Measurements from ENCODE around the gene PDS5A. TPM values are rescaled to one million over a fixed set of nuclear protein-coding genes. Genes with fewer than 3 reads are reported as not detected.
"Not testable (repeated sequence)": the region's sequence is repeated elsewhere in the genome, so short reads cannot be mapped to it uniquely, and the experiment has no call there.

PDS5A gene
- total and polyA plus RNA-seq, 9 donors: 26.9 to 42.1 (median 32.8) TPM

GRCh38 chr4:39840516-39840915 is 137.2 kb downstream of the PDS5A start:
- H3K9me3 ChIP-seq (replicated peaks; ENCODE audit: control insufficient read depth, low read depth, low read length); H3K27me3 ChIP-seq (ENCODE audit: control insufficient read depth, insufficient read depth, low read length); H3K4me3 ChIP-seq (ENCODE audit: low read length); DNase-seq; H3K27ac ChIP-seq (ENCODE audit: low read length); H3K4me1 ChIP-seq (ENCODE audit: control insufficient read depth, insufficient read depth, low read length): not testable (repeated sequence)
- H3K36me3 ChIP-seq (ENCODE audit: control insufficient read depth, insufficient read depth, low read length): peaks cover 56% of the 10 kb centered on the region
- WGBS (ENCODE audit: insufficient coverage): over 99% methylated on average over 11 of the region's 14 CpGs

DNA sequence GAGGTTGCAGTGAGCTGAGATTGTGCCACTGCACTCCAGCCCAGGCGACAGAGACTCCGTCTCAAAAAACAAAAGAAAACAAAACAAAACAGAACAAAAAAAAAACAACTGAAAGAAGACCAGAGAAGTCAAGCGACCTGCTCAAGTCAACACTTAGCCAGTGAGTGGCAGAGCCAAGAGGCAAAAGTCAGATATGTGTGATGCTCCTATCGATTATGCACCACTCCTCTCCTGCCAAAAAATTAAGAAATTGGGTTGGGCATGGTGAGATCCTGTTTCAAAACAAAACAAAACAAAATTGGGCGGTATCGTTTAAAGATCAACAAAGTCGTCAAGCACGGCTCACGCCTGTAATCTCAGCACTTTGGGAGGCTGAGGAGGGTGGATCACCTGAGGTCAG is 137.7 kb downstream of the PDS5A start:
- no peaks in the 10 kb centered on the region for H3K9me3 ChIP-seq (replicated peaks; ENCODE audit: control insufficient read depth, low read depth, low read length)
- H3K4me1 ChIP-seq (ENCODE audit: control insufficient read depth, insufficient read depth, low read length): no peaks in the 10 kb centered on the region
- H3K27me3 ChIP-seq (ENCODE audit: control insufficient read depth, insufficient read depth, low read length): no peaks in the 10 kb centered on the region
- 100% methylated on average over 2 of the region's 9 CpGs for WGBS (ENCODE audit: insufficient coverage)
- H3K36me3 ChIP-seq (ENCODE audit: control insufficient read depth, insufficient read depth, low read length): peaks cover 60% of the 10 kb centered on the region
- no peak for DNase-seq
- H3K27ac ChIP-seq (ENCODE audit: low read length): no peak overlapping the region
- H3K4me3 ChIP-seq (ENCODE audit: low read length): no peak overlapping the region

- peaks cover 65% of the 10 kb centered on the region for H3K36me3 ChIP-seq (ENCODE audit: control insufficient read depth, insufficient read depth, low read length)
- not testable (repeated sequence) for H3K27ac ChIP-seq (ENCODE audit: low read length); H3K4me1 ChIP-seq (ENCODE audit: control insufficient read depth, insufficient read depth, low read length); DNase-seq; H3K9me3 ChIP-seq (replicated peaks; ENCODE audit: control insufficient read depth, low read depth, low read length); H3K4me3 ChIP-seq (ENCODE audit: low read length); H3K27me3 ChIP-seq (ENCODE audit: control insufficient read depth, insufficient read depth, low read length)
- no CpG with 5 or more reads among the region's 11 CpGs for WGBS (ENCODE audit: insufficient coverage)
Observed at GRCh38 chr4:39838431-39838830, 139.3 kb downstream of the PDS5A start.

- Histone ChIP-seq H3K4me3 (ENCODE audit: low read length) (no peak overlapping the region), H3K4me1 (ENCODE audit: control insufficient read depth, insufficient read depth, low read length) (no peaks in the 10 kb centered on the region), H3K36me3 (ENCODE audit: control insufficient read depth, insufficient read depth, low read length) (peaks cover 61% of the 10 kb centered on the region), H3K9me3 (replicated peaks; ENCODE audit: control insufficient read depth, low read depth, low read length) (no peaks in the 10 kb centered on the region), H3K27ac (ENCODE audit: low read length) (no peak overlapping the region), H3K27me3 (ENCODE audit: control insufficient read depth, insufficient read depth, low read length) (no peaks in the 10 kb centered on the region)
- WGBS (ENCODE audit: insufficient coverage): no CpG with 5 or more reads among the region's 1 CpG
- DNase-seq: no peak
Observed at GRCh38 chr4:39834269-39834668, 143.4 kb downstream of the PDS5A start.

DNA sequence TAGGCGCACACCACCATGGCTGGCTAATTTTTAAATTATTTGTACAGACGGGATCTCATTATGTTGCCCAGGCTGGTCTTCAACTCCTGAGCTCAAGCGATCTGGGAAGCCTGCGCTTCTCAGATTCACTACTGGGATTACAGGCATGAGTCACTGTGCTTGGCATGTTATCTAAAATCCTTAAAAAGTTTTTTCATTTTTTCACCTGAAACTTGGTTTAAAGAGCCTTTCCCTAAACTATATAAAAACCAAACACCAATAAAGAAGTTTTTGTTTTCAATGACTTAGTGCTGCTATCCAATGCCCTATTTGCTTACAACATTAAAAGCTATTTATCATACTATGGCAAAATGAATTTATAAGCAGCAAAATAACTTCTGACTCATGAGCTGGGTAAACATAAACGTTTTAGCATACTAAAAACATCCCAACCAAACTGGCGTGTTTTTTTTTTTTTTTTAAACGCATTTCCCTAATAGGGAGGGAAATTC is 151.9 kb downstream of the PDS5A start:
- Histone ChIP-seq H3K4me3 (ENCODE audit: low read length) (no peak overlapping the region), H3K9me3 (replicated peaks; ENCODE audit: control insufficient read depth, low read depth, low read length) (no peaks in the 10 kb centered on the region), H3K27ac (ENCODE audit: low read length) (no peak overlapping the region), H3K36me3 (ENCODE audit: control insufficient read depth, insufficient read depth, low read length) (peaks cover 33% of the 10 kb centered on the region), H3K27me3 (ENCODE audit: control insufficient read depth, insufficient read depth, low read length) (no peaks in the 10 kb centered on the region), H3K4me1 (ENCODE audit: control insufficient read depth, insufficient read depth, low read length) (no peaks in the 10 kb centered on the region)
- WGBS (ENCODE audit: insufficient coverage): 83% methylated on average over 2 of the region's 7 CpGs
- peak; percentile 10 for DNase-seq

- Histone ChIP-seq H3K36me3 (ENCODE audit: control insufficient read depth, insufficient read depth, low read length) (peaks cover 30% of the 10 kb centered on the region), H3K4me1 (ENCODE audit: control insufficient read depth, insufficient read depth, low read length) (no peaks in the 10 kb centered on the region), H3K27me3 (ENCODE audit: control insufficient read depth, insufficient read depth, low read length) (no peaks in the 10 kb centered on the region), H3K4me3 (ENCODE audit: low read length) (no peak overlapping the region), H3K9me3 (replicated peaks; ENCODE audit: control insufficient read depth, low read depth, low read length) (no peaks in the 10 kb centered on the region), H3K27ac (ENCODE audit: low read length) (no peak overlapping the region)
- WGBS (ENCODE audit: insufficient coverage): 96% methylated on average over 3 of the region's 3 CpGs
- DNase-seq: peak; percentile 19
Observed at GRCh38 chr4:39825090-39825489, 152.6 kb downstream of the PDS5A start.

DNA sequence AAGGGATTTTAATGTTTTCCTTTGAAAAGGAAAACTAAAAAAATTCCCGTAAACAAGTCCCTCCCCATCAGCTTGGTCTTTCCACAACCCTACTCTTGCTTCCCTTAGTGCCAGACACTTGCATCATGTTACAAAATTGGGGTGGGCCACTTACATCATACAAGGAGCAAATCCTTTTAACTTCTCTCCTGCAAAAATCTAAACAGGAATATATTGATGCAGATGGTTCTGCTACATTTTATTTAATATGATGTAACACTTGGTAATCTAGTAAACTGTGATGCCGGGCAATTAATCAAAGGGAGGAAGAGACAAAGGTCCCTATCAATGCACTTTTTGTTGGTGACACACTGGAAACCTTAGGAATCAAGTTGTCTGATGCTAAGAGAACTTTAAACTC is 154.5 kb downstream of the PDS5A start:
- no peak overlapping the region for H3K4me3 ChIP-seq (ENCODE audit: low read length)
- no peak overlapping the region for H3K27ac ChIP-seq (ENCODE audit: low read length)
- no peaks in the 10 kb centered on the region for H3K9me3 ChIP-seq (replicated peaks; ENCODE audit: control insufficient read depth, low read depth, low read length)
- H3K4me1 ChIP-seq (ENCODE audit: control insufficient read depth, insufficient read depth, low read length): no peaks in the 10 kb centered on the region
- no peaks in the 10 kb centered on the region for H3K27me3 ChIP-seq (ENCODE audit: control insufficient read depth, insufficient read depth, low read length)
- H3K36me3 ChIP-seq (ENCODE audit: control insufficient read depth, insufficient read depth, low read length): peaks cover 21% of the 10 kb centered on the region
- DNase-seq: peak; percentile 72
- WGBS (ENCODE audit: insufficient coverage): no CpG with 5 or more reads among the region's 2 CpGs

GRCh38 chr4:39822662-39823061 is 155.0 kb downstream of the PDS5A start:
- Histone ChIP-seq H3K4me3 (ENCODE audit: low read length) (no peak overlapping the region), H3K36me3 (ENCODE audit: control insufficient read depth, insufficient read depth, low read length) (peaks cover 16% of the 10 kb centered on the region), H3K27ac (ENCODE audit: low read length) (no peak overlapping the region), H3K27me3 (ENCODE audit: control insufficient read depth, insufficient read depth, low read length) (no peaks in the 10 kb centered on the region), H3K4me1 (ENCODE audit: control insufficient read depth, insufficient read depth, low read length) (no peaks in the 10 kb centered on the region), H3K9me3 (replicated peaks; ENCODE audit: control insufficient read depth, low read depth, low read length) (no peaks in the 10 kb centered on the region)
- DNase-seq: no peak

- Histone ChIP-seq H3K4me3 (ENCODE audit: low read length) (no peak overlapping the region), H3K27ac (ENCODE audit: low read length) (no peak overlapping the region), H3K4me1 (ENCODE audit: control insufficient read depth, insufficient read depth, low read length) (no peaks in the 10 kb centered on the region), H3K36me3 (ENCODE audit: control insufficient read depth, insufficient read depth, low read length) (peaks cover 14% of the 10 kb centered on the region), H3K27me3 (ENCODE audit: control insufficient read depth, insufficient read depth, low read length) (no peaks in the 10 kb centered on the region), H3K9me3 (replicated peaks; ENCODE audit: control insufficient read depth, low read depth, low read length) (no peaks in the 10 kb centered on the region)
- DNase-seq: no peak
- WGBS (ENCODE audit: insufficient coverage): 100% methylated on average over 6 of the region's 9 CpGs
Observed at GRCh38 chr4:39821951-39822350, 155.8 kb downstream of the PDS5A start.

GRCh38 chr4:39820186-39820585 is 157.5 kb downstream of the PDS5A start:
- Histone ChIP-seq H3K36me3 (ENCODE audit: control insufficient read depth, insufficient read depth, low read length) (peaks cover 8% of the 10 kb centered on the region), H3K4me3 (ENCODE audit: low read length) (no peak overlapping the region), H3K27ac (ENCODE audit: low read length) (no peak overlapping the region), H3K27me3 (ENCODE audit: control insufficient read depth, insufficient read depth, low read length) (no peaks in the 10 kb centered on the region), H3K9me3 (replicated peaks; ENCODE audit: control insufficient read depth, low read depth, low read length) (no peaks in the 10 kb centered on the region), H3K4me1 (ENCODE audit: control insufficient read depth, insufficient read depth, low read length) (no peaks in the 10 kb centered on the region)
- no CpG with 5 or more reads among the region's 5 CpGs for WGBS (ENCODE audit: insufficient coverage)
- DNase-seq: peak; percentile 11

- 87% methylated on average over 5 of the region's 5 CpGs for WGBS (ENCODE audit: insufficient coverage)
- no peak overlapping the region for H3K4me3 ChIP-seq (ENCODE audit: low read length)
- DNase-seq: no peak
- peaks cover 7% of the 10 kb centered on the region for H3K36me3 ChIP-seq (ENCODE audit: control insufficient read depth, insufficient read depth, low read length)
- H3K4me1 ChIP-seq (ENCODE audit: control insufficient read depth, insufficient read depth, low read length): no peaks in the 10 kb centered on the region
- no peaks in the 10 kb centered on the region for H3K9me3 ChIP-seq (replicated peaks; ENCODE audit: control insufficient read depth, low read depth, low read length)
- H3K27me3 ChIP-seq (ENCODE audit: control insufficient read depth, insufficient read depth, low read length): no peaks in the 10 kb centered on the region
- no peak overlapping the region for H3K27ac ChIP-seq (ENCODE audit: low read length)
Observed at GRCh38 chr4:39818646-39819045, 159.1 kb downstream of the PDS5A start.
